ENCODE results near the gene TMEM144.

Gene TMEM144

GRCh38 chr4:158292156-158292555 lies 81.9 kb downstream of the TMEM144 start:
- TF ChIP-seq ZNF610 (tag by site-specific recombination; IDR thresholded peaks at IDR 0.05; ENCODE audit: borderline replicate concordance) (no peak), ZNF529 (tag by site-specific recombination; IDR thresholded peaks at IDR 0.05; ENCODE audit: insufficient replicate concordance) (no peak), KLF7 (tag by site-specific recombination; IDR thresholded peaks at IDR 0.05; ENCODE audit: borderline replicate concordance) (no peak), ZNF501 (tag by site-specific recombination; IDR thresholded peaks at IDR 0.05) (no peak), ZBTB21 (tag by site-specific recombination; IDR thresholded peaks at IDR 0.05) (no peak), ZSCAN18 (tag by site-specific recombination; IDR thresholded peaks at IDR 0.05) (no peak)
- Histone ChIP-seq H3K36me3 (ENCODE audit: control insufficient read depth in 2 of 2, insufficient read depth in 1 of 2, low read length in 2 of 2) (no peaks in the 10 kb centered on the region), H3K4me3 (ENCODE audit: low read depth, low read length) (no peak overlapping the region), H3K4me1 (ENCODE audit: control insufficient read depth, insufficient read depth, low read length) (no peaks in the 10 kb centered on the region), H3K27ac (ENCODE audit: extremely low read depth, low read depth, low read length) (no peak overlapping the region), H3K9me3 (ENCODE audit: control insufficient read depth, insufficient read depth, low read depth, low read length) (no peaks in the 10 kb centered on the region)
- POLR2A ChIA-PET = no interaction called here
- CTCF ChIA-PET = interaction anchor here (0.6 kb wide), 1 partner anchor 120 kb away, joined by 5 read pairs; no protein-coding TSS in a partner anchor

- TF ChIP-seq ZSCAN30 (tag by site-specific recombination; IDR thresholded peaks at IDR 0.05) (no peak), SETDB1 (IDR thresholded peaks at IDR 0.05; ENCODE audit: insufficient read length, low read length) (peak; percentile 85)
- no peaks in the 10 kb centered on the region for H3K4me1 ChIP-seq (ENCODE audit: control insufficient read depth, insufficient read depth, low read length)
- CTCF ChIA-PET = no interaction called here
- no peaks in the 10 kb centered on the region for H3K36me3 ChIP-seq (ENCODE audit: control insufficient read depth in 2 of 2, insufficient read depth in 1 of 2, low read length in 2 of 2)
- POLR2A ChIA-PET = no interaction called here
- H3K9me3 ChIP-seq (ENCODE audit: control insufficient read depth, insufficient read depth, low read depth, low read length) = no peaks in the 10 kb centered on the region
- H3K27ac ChIP-seq (ENCODE audit: extremely low read depth, low read depth, low read length) = no peak overlapping the region
- no peak overlapping the region for H3K4me3 ChIP-seq (ENCODE audit: low read depth, low read length)
Measured at GRCh38 chr4:158295053-158295452, 84.8 kb downstream of the TMEM144 start.

- POLR2A ChIA-PET = no interaction called here
- TF ChIP-seq YY1 (tag by site-specific recombination; IDR thresholded peaks at IDR 0.05) (no peak), BCL11A (tag by site-specific recombination; IDR thresholded peaks at IDR 0.05; ENCODE audit: low read depth) (no peak), CTCF (tag by site-specific recombination; IDR thresholded peaks at IDR 0.05) (no peak), ZNF211 (tag by site-specific recombination; IDR thresholded peaks at IDR 0.05; ENCODE audit: low read depth) (no peak), ZNF514 (tag by site-specific recombination; IDR thresholded peaks at IDR 0.05) (no peak), ZNF76 (tag by site-specific recombination; IDR thresholded peaks at IDR 0.05; ENCODE audit: borderline replicate concordance, low read depth) (no peak), ZBTB6 (tag by site-specific recombination; IDR thresholded peaks at IDR 0.05) (no peak), ZNF518A (tag by site-specific recombination; conservative IDR thresholded peaks at IDR 0.05; ENCODE audit: low read depth) (no peak), ZNF366 (tag by site-specific recombination; conservative IDR thresholded peaks at IDR 0.05) (no peak), MZF1 (tag by site-specific recombination; IDR thresholded peaks at IDR 0.05; ENCODE audit: borderline replicate concordance) (no peak), GFI1B (tag by site-specific recombination; IDR thresholded peaks at IDR 0.05) (no peak), ZNF664 (tag by site-specific recombination; IDR thresholded peaks at IDR 0.05) (no peak)
- no peak overlapping the region for H3K27ac ChIP-seq (ENCODE audit: extremely low read depth, low read depth, low read length)
- CTCF ChIA-PET = no interaction called here
- no peaks in the 10 kb centered on the region for H3K36me3 ChIP-seq (ENCODE audit: control insufficient read depth in 2 of 2, insufficient read depth in 1 of 2, low read length in 2 of 2)
- no peak overlapping the region for H3K4me3 ChIP-seq (ENCODE audit: low read depth, low read length)
- H3K4me1 ChIP-seq (ENCODE audit: control insufficient read depth, insufficient read depth, low read length) = no peaks in the 10 kb centered on the region
- H3K9me3 ChIP-seq (ENCODE audit: control insufficient read depth, insufficient read depth, low read depth, low read length) = no peaks in the 10 kb centered on the region
Measured at GRCh38 chr4:158297866-158298265, 87.6 kb downstream of the TMEM144 start.
